ENCODE data around the gene RIMBP2. TPM values are rescaled to one million over a fixed set of nuclear protein-coding genes. Genes with fewer than 3 reads are reported as not detected.

RIMBP2 gene
- total RNA-seq, 4 donors from 2014 or later = 1.5 to 5.3 (median 2.7) TPM

DNA sequence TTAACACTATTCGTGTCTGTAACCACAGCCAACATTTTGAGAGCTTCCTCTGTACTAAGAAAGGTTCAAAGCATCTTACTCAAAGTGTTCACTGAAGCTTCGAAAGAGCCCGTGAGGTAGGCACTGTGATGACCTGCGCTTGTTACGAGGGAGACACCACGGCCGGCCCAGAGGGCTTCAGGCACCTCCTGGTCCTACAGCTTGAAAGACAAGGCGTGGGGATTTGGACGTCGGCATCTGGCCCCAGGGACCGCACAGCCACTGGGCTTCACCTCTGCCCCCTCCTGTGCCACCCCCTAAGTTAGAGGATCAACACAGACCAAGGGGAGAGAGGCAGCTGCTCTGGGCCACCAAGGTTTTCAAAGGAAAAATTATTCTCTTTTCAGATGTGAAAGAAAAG is 75.6 kb downstream of the RIMBP2 start:
- WGBS, 2 donors = 89 to 91% methylated on average over 11 of the region's 11 CpGs
- H3K4me3 ChIP-seq (ENCODE audit: low read depth, poor library complexity, severe bottlenecking) = no peak overlapping the region
- no peak for DNase-seq (ENCODE audit: low spot score in 2 of 2)
- TF ChIP-seq, protein P1, sequence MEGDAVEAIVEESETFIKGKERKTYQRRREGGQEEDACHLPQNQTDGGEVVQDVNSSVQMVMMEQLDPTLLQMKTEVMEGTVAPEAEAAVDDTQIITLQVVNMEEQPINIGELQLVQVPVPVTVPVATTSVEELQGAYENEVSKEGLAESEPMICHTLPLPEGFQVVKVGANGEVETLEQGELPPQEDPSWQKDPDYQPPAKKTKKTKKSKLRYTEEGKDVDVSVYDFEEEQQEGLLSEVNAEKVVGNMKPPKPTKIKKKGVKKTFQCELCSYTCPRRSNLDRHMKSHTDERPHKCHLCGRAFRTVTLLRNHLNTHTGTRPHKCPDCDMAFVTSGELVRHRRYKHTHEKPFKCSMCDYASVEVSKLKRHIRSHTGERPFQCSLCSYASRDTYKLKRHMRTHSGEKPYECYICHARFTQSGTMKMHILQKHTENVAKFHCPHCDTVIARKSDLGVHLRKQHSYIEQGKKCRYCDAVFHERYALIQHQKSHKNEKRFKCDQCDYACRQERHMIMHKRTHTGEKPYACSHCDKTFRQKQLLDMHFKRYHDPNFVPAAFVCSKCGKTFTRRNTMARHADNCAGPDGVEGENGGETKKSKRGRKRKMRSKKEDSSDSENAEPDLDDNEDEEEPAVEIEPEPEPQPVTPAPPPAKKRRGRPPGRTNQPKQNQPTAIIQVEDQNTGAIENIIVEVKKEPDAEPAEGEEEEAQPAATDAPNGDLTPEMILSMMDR (IDR thresholded peaks at IDR 0.05) = no peak
- no peak for TF ChIP-seq POLR2A (IDR thresholded peaks at IDR 0.05)
- intact Hi-C loops (cut with DNase I; ENCODE audit: low total_unique reads) = no loop called here

DNA sequence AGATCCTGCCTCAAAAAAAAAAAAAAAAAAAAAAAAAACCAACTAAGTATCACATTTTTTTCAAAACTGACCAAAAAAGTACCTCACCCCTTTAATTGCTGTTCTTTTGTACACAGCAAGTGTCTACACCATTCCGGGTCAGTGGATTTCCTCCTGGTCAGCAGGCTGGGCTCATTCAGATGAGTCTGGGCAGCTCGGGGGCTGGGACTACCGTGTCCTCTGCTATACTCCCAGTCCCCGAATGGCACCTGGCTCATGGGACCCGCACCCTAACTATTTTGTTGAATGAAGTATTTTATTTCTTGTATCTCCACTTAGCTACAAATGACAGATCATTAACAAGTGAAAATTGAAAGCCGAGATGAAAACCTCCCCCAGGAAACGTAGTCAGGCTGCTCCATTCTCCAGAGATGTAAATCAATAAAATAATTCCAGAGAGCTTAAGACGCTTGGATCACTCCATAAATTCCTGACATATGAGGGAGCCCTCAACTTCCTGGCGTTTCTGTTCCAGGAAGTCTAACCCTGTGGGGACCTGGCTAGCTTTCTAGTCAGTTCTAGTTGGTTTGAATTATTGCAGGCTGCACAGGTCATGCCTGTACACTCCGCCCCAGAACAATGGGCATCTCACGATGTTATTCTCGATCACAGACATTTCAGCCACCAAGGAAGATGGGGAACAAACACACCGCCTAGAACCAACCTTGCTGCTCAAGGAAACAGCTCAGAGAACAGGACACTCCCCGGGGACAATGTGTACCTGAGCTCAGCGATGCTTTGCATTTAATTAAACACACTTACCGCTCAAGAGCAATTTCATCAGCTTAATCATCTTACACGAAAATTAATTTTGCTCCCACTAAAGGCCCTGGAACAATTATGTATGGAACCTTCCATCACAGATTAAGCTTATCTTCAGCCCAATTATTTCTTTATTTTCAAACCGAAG is 76.3 kb downstream of the RIMBP2 start:
- 55 to 58% methylated on average over 18 of the region's 18 CpGs for WGBS, 2 donors
- no peak for DNase-seq (ENCODE audit: low spot score in 2 of 2)
- intact Hi-C loops (cut with DNase I; ENCODE audit: low total_unique reads) = no loop called here
- TF ChIP-seq POLR2A (IDR thresholded peaks at IDR 0.05) = no peak
- TF ChIP-seq, protein P1 (IDR thresholded peaks at IDR 0.05) = no peak
- H3K4me3 ChIP-seq (ENCODE audit: low read depth, poor library complexity, severe bottlenecking) = no peak overlapping the region

DNA sequence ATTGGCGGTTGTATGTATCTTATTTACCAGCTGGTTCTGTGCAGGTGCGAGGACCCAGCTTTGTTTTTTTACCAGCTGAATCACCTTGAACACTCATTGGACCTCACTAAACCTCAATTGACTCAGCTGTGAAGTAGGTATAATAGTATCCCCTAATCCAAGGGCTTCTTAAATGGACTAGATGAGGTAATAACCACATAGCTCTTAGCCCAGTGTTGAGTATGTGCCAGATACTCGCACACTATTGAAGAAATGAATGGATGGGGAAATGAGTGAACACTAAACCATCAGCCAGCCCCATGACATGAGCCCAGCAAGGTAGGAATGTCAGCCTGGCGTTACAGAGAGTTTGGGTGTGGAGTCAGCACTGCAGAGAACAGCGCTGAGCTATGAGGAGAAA is 79.7 kb downstream of the RIMBP2 start:
- DNase-seq (ENCODE audit: low spot score in 2 of 2) = no peak
- no peak for TF ChIP-seq POLR2A (IDR thresholded peaks at IDR 0.05)
- TF ChIP-seq, protein P1 (IDR thresholded peaks at IDR 0.05) = no peak
- intact Hi-C loops (cut with DNase I; ENCODE audit: low total_unique reads) = no loop called here
- H3K4me3 ChIP-seq (ENCODE audit: low read depth, poor library complexity, severe bottlenecking) = no peak overlapping the region
- WGBS, 2 donors = 90 to 93% methylated on average over 5 of the region's 5 CpGs

DNA sequence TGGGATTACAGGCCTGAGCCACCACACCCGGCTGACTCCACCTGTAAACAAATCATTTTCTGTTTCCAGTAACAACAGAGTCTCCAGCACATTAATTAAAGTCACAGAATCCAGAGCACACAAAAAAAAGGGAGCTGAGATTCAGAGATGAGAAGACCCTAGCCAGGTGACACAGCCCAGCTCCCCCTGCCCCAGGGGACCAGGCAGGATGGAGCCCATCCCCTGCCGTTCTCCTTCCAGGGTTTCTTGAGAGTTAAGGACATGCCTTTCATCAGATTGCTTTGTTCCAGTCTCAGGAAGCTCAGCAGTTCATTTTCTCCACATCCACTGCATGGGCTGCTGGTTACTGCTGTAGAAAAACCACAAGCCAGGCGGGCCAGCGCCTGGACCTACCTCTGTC is 81.2 kb downstream of the RIMBP2 start:
- DNase-seq (ENCODE audit: low spot score in 2 of 2) = no peak
- intact Hi-C loops (cut with DNase I; ENCODE audit: low total_unique reads) = no loop called here
- TF ChIP-seq POLR2A (IDR thresholded peaks at IDR 0.05) = no peak
- TF ChIP-seq, protein P1 (IDR thresholded peaks at IDR 0.05) = no peak
- H3K4me3 ChIP-seq (ENCODE audit: low read depth, poor library complexity, severe bottlenecking) = no peak overlapping the region
- WGBS, 2 donors = 70 to 71% methylated on average over 4 of the region's 4 CpGs

DNA sequence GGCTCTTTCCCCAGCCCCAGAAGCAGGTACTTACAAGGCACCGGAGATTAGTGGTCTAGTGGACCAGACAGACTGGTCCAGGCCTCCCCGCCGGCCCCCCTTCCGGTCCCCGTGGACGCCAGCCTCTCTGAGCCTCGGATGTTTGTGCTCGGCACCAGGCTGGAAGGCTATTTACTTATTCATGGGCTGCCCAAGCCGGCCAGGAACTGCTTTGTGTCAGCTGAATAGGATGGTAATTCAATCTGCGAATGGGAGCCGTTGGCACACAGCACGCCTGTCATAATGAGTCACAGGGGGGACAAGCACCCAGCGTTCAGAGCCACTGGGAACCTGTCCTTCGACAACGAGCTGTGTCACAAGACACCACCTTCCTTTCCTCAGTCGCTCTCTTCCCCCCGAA is 82.3 kb downstream of the RIMBP2 start:
- 36 to 47% methylated on average over 17 of the region's 17 CpGs for WGBS, 2 donors
- H3K4me3 ChIP-seq (ENCODE audit: low read depth, poor library complexity, severe bottlenecking) = no peak overlapping the region
- no peak for DNase-seq (ENCODE audit: low spot score in 2 of 2)
- intact Hi-C loops (cut with DNase I; ENCODE audit: low total_unique reads) = no loop called here
- TF ChIP-seq POLR2A (IDR thresholded peaks at IDR 0.05) = no peak
- TF ChIP-seq, protein P1 (IDR thresholded peaks at IDR 0.05) = no peak

Measured in lower leg skin (tissue), 4 donors.